GM12878 (cell line): Measurements from ENCODE around the gene TMEM14C. TPM values are rescaled to one million over a fixed set of nuclear protein-coding genes. Genes with fewer than 3 reads are reported as not detected.
A peak's percentile ranks its signal among the peaks of the same experiment; 100 is the strongest.

Experiments used
- BHLHE40 ChIP-seq, 2 experiments: fragments of 450-650 bp in 1 of 2; IDR thresholded peaks; 2 replicates each; pipeline ENCODE4 v1.6.1; 2011 to 2017; ENCODE audit warnings: low read depth in 2 of 2, borderline replicate concordance in 1 of 2, improper control_type of control experiment in 1 of 2, low read length in 1 of 2, mild to moderate bottlenecking in 1 of 2
- BMI1 ChIP-seq: fragments of 450-650 bp; IDR thresholded peaks from 2 replicates; pipeline ENCODE4 v1.6.1; 2016; ENCODE audit warnings: mild to moderate bottlenecking, moderate library complexity, borderline replicate concordance
- CBFB ChIP-seq: IDR thresholded peaks from 2 replicates; pipeline ENCODE4 v1.6.1; 2016; ENCODE audit warnings: antibody characterized with exemption, low read depth
- CEBPB ChIP-seq, 2 experiments: fragments of 150-350 bp in 1 of 2; IDR thresholded peaks; 2 replicates each; pipeline ENCODE4 v1.6.1; 2012 to 2014; ENCODE audit warnings: low read depth in 2 of 2, low read length in 2 of 2, borderline replicate concordance in 1 of 2, inconsistent platforms in 1 of 2
- EGR1 ChIP-seq, 2 experiments: IDR thresholded peaks; 1 replicate in 1 of 2; 2 replicates in 1 of 2; pipeline ENCODE4 v1.6.1; 2011 to 2012; ENCODE audit warnings: low read depth in 2 of 2, low read length in 2 of 2, borderline replicate concordance in 1 of 2, mild to moderate bottlenecking in 1 of 2, moderate library complexity in 1 of 2
- EZH2 ChIP-seq: IDR thresholded peaks from 2 replicates; pipeline ENCODE4 v1.6.1; 2012; ENCODE audit warnings: low read depth, mild to moderate bottlenecking, control low read depth, inconsistent platforms, low read length, borderline replicate concordance; ENCODE audit not compliant: control insufficient read depth
- FOXK2 ChIP-seq: fragments of 450-650 bp; IDR thresholded peaks from 2 replicates; pipeline ENCODE4 v1.6.1; 2017; ENCODE audit warnings: mild to moderate bottlenecking, moderate library complexity
- FOXM1 ChIP-seq: IDR thresholded peaks from 2 replicates; pipeline ENCODE4 v1.6.1; 2012; ENCODE audit warnings: low read depth, mild to moderate bottlenecking, inconsistent platforms, low read length, moderate library complexity
- HCFC1 ChIP-seq: fragments of 150-350 bp; IDR thresholded peaks from 2 replicates; pipeline ENCODE4 v1.6.1; 2014; ENCODE audit warnings: low read length
- IRF4 ChIP-seq: IDR thresholded peaks from 2 replicates; pipeline ENCODE4 v1.6.1; 2011; ENCODE audit warnings: low read depth, low read length
- JUND ChIP-seq: IDR thresholded peaks from 2 replicates; pipeline ENCODE4 v1.6.1; 2012; ENCODE audit warnings: low read depth, mild to moderate bottlenecking, low read length, improper control_type of control experiment, moderate library complexity
- KAT2A ChIP-seq: conservative IDR thresholded peaks from 2 replicates; pipeline ENCODE4 v1.6.1; 2011; ENCODE audit warnings: low read depth, low read length; ENCODE audit not compliant: control insufficient read depth
- MXI1 ChIP-seq: fragments of 150-350 bp; IDR thresholded peaks from 2 replicates; pipeline ENCODE4 v1.6.1; 2011; ENCODE audit warnings: low read depth, mild to moderate bottlenecking, inconsistent platforms, low read length, improper control_type of control experiment
- NFXL1 ChIP-seq: fragments of 450-650 bp; IDR thresholded peaks from 2 replicates; pipeline ENCODE4 v1.6.1; 2017; ENCODE audit warnings: antibody characterized with exemption, mild to moderate bottlenecking, borderline replicate concordance
- POLR2AphosphoS5 ChIP-seq: IDR thresholded peaks from 2 replicates; pipeline ENCODE4 v1.6.1; 2011; ENCODE audit warnings: mild to moderate bottlenecking, low read length, inconsistent platforms
- RUNX3 ChIP-seq: IDR thresholded peaks from 2 replicates; pipeline ENCODE4 v1.6.1; 2012; ENCODE audit warnings: low read length, inconsistent platforms
- SIN3A ChIP-seq: IDR thresholded peaks from 2 replicates; pipeline ENCODE4 v1.6.1; 2012; ENCODE audit warnings: low read depth, low read length, improper control_type of control experiment
- SMC3 ChIP-seq: IDR thresholded peaks from 2 replicates; pipeline ENCODE4 v1.6.1; 2011; ENCODE audit warnings: low read length, improper control_type of control experiment, borderline replicate concordance
- SUZ12 ChIP-seq: fragments of 200-600 bp; sonication (generic); IDR thresholded peaks from one replicate; pipeline ENCODE4 v1.6.1; 2018; ENCODE audit warnings: antibody characterized with exemption, mild to moderate bottlenecking; ENCODE audit not compliant: unreplicated experiment
- TBL1XR1 ChIP-seq: IDR thresholded peaks from 2 replicates; pipeline ENCODE4 v1.6.1; 2012; ENCODE audit warnings: low read depth, low read length, improper control_type of control experiment
- TCF7 ChIP-seq: IDR thresholded peaks from 2 replicates; pipeline ENCODE4 v1.6.1; 2014; ENCODE audit warnings: antibody characterized with exemption, borderline replicate concordance
- YBX1 ChIP-seq: fragments of 450-650 bp; IDR thresholded peaks from 2 replicates; pipeline ENCODE4 v1.6.1; 2016; ENCODE audit warnings: antibody characterized with exemption
- ZNF24 ChIP-seq: fragments of 450-650 bp; IDR thresholded peaks from 2 replicates; pipeline ENCODE4 v1.6.1; 2017; ENCODE audit warnings: antibody characterized with exemption, mild to moderate bottlenecking
- ZNF622 ChIP-seq: fragments of 450-650 bp; IDR thresholded peaks from 2 replicates; pipeline ENCODE4 v1.6.1; 2017; ENCODE audit warnings: mild to moderate bottlenecking, inconsistent platforms
- polyA plus RNA-seq, 11 experiments: library from polyadenylated mRNA; depleted of rRNA in 4 of 11; unstranded in 6 of 11; stranded (reverse) in 5 of 11; fragments of >200 nt; fragmentation: Nextera tagmentation in 4 of 11; fragmentation: Illumina TruSeq in 1 of 11; extraction: Ambion mirVana in 4 of 11; extraction: Trizol in 1 of 11; gene quantifications; 1 replicate in 1 of 11; 2 replicates in 10 of 11; pipeline versions ENCODE4 v1.2.1 to v1.2.3, GENCODE V29; 2011 to 2016; ENCODE audit warnings: inconsistent platforms in 2 of 11, missing spikeins in 2 of 11, low read depth in 1 of 11
- total RNA-seq, 4 experiments: library from RNA; depleted of rRNA in 3 of 4; stranded (reverse); fragments of >200 nt in 3 of 4; fragmentation: Illumina TruSeq in 1 of 4; extraction: Trizol in 1 of 4; gene quantifications; 2 replicates each; pipeline versions ENCODE4 v1.2.1 to v1.2.3, GENCODE V29; 2013 to 2021
- TF ChIP-seq, protein P1 (sequence below): fragments of 450-650 bp; IDR thresholded peaks from 2 replicates; pipeline ENCODE4 v1.6.1; 2017; ENCODE audit warnings: mild to moderate bottlenecking, moderate library complexity
- TF ChIP-seq, protein P2 (sequence below): IDR thresholded peaks from 2 replicates; pipeline ENCODE4 v1.6.1; 2011; ENCODE audit warnings: low read depth, low read length, improper control_type of control experiment, borderline replicate concordance

Gene TMEM14C
- total and polyA plus RNA-seq, 10 of the 15 experiments (the other 5 are each of a cell fraction or from before 2014, with no cell fraction given) = 66.0 to 224 (median 134) TPM

DNA sequence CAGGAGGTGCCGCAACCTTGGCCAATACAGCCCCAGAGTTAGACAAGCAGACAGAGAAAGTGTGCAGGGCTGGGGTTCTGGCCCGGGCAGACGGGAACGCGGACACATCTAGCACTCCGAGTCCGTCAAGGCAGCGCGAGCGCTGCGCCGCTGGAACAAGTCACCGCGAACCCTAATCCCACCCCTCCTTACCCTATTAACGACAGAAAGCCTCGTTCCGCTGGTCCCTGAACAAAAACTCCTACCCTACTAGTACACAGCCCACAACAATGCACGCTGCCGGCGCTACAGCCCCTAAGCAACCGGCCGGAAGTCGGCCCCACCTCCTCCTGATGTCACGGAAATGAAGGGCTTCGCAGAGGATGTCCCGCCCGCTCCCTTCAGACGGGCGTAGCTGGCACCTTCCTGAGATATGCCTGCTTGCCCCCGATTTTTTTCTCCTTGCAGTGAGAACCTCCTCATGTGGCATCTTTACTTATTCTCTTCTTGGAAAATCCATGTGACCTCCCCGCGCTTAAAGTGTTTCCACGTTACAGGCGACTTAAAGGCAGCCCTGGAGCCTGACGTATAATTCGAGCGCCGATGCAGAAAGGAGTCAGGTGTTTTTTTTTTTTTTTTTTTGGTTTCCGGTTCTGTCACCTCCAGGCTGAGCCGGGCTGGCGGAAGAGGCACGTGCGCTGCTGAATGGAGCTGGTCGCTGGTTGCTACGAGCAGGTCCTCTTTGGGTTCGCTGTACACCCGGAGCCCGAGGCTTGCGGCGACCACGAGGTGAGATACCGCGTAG, 28.4 kb upstream of the TMEM14C start, which contains the start of the genes C6orf52 and PAK1IP1 (continued):
- no peak for TF ChIP-seq CEBPB (IDR thresholded peaks at IDR 0.05; ENCODE audit: borderline replicate concordance in 1 of 2, low read depth in 2 of 2, low read length in 2 of 2)
- TF ChIP-seq, protein P1, sequence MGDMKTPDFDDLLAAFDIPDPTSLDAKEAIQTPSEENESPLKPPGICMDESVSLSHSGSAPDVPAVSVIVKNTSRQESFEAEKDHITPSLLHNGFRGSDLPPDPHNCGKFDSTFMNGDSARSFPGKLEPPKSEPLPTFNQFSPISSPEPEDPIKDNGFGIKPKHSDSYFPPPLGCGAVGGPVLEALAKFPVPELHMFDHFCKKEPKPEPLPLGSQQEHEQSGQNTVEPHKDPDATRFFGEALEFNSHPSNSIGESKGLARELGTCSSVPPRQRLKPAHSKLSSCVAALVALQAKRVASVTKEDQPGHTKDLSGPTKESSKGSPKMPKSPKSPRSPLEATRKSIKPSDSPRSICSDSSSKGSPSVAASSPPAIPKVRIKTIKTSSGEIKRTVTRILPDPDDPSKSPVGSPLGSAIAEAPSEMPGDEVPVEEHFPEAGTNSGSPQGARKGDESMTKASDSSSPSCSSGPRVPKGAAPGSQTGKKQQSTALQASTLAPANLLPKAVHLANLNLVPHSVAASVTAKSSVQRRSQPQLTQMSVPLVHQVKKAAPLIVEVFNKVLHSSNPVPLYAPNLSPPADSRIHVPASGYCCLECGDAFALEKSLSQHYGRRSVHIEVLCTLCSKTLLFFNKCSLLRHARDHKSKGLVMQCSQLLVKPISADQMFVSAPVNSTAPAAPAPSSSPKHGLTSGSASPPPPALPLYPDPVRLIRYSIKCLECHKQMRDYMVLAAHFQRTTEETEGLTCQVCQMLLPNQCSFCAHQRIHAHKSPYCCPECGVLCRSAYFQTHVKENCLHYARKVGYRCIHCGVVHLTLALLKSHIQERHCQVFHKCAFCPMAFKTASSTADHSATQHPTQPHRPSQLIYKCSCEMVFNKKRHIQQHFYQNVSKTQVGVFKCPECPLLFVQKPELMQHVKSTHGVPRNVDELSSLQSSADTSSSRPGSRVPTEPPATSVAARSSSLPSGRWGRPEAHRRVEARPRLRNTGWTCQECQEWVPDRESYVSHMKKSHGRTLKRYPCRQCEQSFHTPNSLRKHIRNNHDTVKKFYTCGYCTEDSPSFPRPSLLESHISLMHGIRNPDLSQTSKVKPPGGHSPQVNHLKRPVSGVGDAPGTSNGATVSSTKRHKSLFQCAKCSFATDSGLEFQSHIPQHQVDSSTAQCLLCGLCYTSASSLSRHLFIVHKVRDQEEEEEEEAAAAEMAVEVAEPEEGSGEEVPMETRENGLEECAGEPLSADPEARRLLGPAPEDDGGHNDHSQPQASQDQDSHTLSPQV = peak; percentile 83
- TF ChIP-seq ZNF622 = no peak
- no peak for TF ChIP-seq ZNF24
- TF ChIP-seq FOXM1 = peak; percentile 66
- peak; percentile 65 for TF ChIP-seq FOXK2
- no peak for TF ChIP-seq EGR1 (IDR thresholded peaks at IDR 0.05; ENCODE audit: borderline replicate concordance in 1 of 2, low read depth in 2 of 2, low read length in 2 of 2)
- peak; percentile 99 to 100 for TF ChIP-seq BHLHE40 (IDR thresholded peaks at IDR 0.05; ENCODE audit: borderline replicate concordance in 1 of 2, low read depth in 2 of 2, low read length in 1 of 2)
- TF ChIP-seq YBX1 = no peak
- peak; percentile 80 for TF ChIP-seq RUNX3
- TF ChIP-seq CBFB = peak; percentile 95
- no peak; the same call in 1 of the 2 replicates for TF ChIP-seq SMC3
- no peak for TF ChIP-seq IRF4
- TF ChIP-seq, protein P2, sequence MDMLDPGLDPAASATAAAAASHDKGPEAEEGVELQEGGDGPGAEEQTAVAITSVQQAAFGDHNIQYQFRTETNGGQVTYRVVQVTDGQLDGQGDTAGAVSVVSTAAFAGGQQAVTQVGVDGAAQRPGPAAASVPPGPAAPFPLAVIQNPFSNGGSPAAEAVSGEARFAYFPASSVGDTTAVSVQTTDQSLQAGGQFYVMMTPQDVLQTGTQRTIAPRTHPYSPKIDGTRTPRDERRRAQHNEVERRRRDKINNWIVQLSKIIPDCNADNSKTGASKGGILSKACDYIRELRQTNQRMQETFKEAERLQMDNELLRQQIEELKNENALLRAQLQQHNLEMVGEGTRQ = peak; percentile 65
- TF ChIP-seq TCF7 = no peak
- no peak for TF ChIP-seq TBL1XR1
- TF ChIP-seq MXI1 = peak; percentile 99
- TF ChIP-seq NFXL1 = no peak
- TF ChIP-seq SUZ12 = no peak
- TF ChIP-seq HCFC1 = peak; percentile 82
- peak; percentile 95 for TF ChIP-seq SIN3A
- peak; percentile 91 for TF ChIP-seq POLR2AphosphoS5
- no peak for TF ChIP-seq EZH2
- TF ChIP-seq BMI1 = 0 out of 2 replicates have a peak, but pooled peaks have one; percentile 13
- TF ChIP-seq KAT2A = no peak
- no peak for TF ChIP-seq JUND
